Glomerular endothelial cell (primary cell): ENCODE results near the gene HSPA1B. TPM values are rescaled to one million over a fixed set of nuclear protein-coding genes. Genes with fewer than 3 reads are reported as not detected.

Source experiments
- DNase-seq: peaks from one replicate; pipeline ENCODE4 v3.0.0-alpha.2; 2011; ENCODE audit warnings: low read depth, low spot score; ENCODE audit errors: extremely low read depth
- total RNA-seq: library from RNA; depleted of rRNA; stranded (reverse); fragments of >200 nt; gene quantifications from 2 replicates; pipeline ENCODE4 v1.2.3, GENCODE V29; 2015

The HSPA1B gene
- total RNA-seq, 1 donor from 2014 or later = 76.3 TPM

DNA sequence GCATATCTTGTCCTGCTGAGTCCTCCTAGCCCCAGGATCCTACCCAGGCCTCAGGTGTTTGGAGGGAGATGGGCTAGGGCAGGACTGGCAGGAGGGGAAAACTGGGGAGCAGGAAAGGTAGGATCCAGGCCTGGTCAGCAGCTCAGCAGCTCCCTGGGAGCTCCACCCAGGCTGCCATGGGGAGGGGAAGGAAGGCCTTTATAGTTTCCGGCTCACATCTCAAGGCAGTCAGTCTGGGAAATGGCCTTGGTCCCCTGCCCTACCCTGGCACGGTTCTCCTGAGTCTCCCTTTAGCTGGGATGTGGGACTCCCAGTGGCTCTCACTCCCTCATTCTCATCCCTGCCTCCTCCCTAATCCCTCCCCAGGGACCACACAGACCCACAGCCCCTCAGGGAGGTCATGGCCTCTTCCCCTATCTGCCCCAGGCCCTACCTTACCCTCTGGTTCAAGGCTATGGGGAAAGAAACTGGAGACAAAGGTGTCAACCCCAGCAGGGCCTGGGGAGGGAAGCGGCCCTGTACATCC lies 49.6 kb downstream of the HSPA1B start:
- DNase-seq = no peak

- DNase-seq = no peak
Observed at GRCh38 chr6:31877651-31878161, 50.2 kb downstream of the HSPA1B start.

DNA sequence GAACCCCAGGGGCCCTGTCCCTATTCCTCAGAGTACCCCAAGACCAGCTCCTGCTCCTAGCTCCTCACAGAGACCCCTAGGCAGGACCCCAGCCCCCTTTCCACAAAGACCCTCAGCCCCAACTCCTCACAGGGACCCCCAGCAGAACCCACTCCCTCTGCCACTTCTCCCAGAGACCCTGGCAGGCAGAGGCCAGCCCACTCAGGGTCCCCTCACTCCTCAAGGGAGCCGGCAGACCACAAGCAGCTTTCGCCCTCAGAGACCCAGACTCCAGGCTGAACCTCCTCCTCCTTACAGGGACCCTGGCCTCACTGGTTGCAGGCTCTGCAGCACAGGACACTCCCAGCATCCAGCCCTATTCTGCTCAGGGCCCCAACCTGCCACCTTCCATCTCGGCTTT lies 50.7 kb downstream of the HSPA1B start:
- no peak for DNase-seq

DNA sequence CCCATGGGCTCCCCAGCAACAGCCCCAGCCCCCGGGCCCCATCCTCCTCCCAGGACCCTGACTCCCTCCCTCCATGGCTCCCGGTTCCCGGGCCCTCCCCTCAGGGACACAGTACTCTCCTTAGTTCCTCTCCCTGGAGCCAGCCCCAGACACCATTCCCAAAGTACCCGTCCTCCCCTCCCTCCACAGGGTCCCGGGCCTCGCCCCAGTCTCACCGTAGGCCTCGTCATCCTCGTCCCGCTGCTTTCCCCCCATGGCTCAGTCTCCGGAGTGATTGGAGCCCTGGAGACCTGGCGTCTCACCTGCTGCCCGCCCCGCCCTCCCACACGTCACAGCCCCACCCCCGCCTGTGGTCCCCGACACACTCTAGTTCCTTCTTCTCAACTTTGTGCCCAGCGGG lies 51.2 kb downstream of the HSPA1B start, which contains the start of gene SLC44A4:
TSS of gene SLC44A4 (minus strand) at position 272 of the 400 bp plus-strand sequence. CDS start at position 255, 17 bp downstream.
- no peak for DNase-seq

DNA sequence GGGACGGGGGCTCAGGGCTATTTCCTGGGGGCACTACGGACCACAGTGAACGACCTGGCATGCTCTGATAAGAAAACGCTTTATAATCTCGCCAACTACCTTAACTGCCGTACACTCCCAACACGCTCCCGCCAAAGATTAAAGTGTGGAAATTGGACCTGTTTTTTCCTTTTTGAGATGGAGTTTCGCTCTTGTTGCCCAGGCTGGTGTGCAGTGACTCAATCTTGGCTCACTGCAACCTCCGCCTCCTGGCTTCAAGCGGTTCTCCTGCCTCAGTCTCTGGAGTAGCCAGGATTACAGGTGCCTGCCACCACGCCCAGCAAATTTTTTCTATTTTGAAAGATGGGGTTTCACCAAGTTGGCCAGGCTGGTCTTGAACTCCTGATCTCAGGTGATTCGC lies 51.6 kb downstream of the HSPA1B start:
- no peak for DNase-seq

Other genes starting within 250 kb of the HSPA1B start
- gene LTB, start 245.3 kb upstream of the HSPA1B start, total RNA-seq = 16.5 and 41.8 TPM in 2 replicates
- gene LST1, start 241.5 kb upstream of the HSPA1B start, total RNA-seq = 0.87 and 0.99 TPM in 2 replicates
- gene NCR3, start 234.7 kb upstream of the HSPA1B start, total RNA-seq = not detected in 2 replicates
- gene AIF1, start 212.5 kb upstream of the HSPA1B start, total RNA-seq = not detected in 2 replicates
- 125 and 166 TPM in 2 replicates for gene PRRC2A, start 207.0 kb upstream of the HSPA1B start, total RNA-seq
- 259 and 375 TPM in 2 replicates for gene BAG6, start 175.1 kb upstream of the HSPA1B start, total RNA-seq
- not detected in 2 replicates for gene APOM, start 171.8 kb upstream of the HSPA1B start, total RNA-seq
- 19.1 and 19.6 TPM in 2 replicates for gene C6orf47, start 167.0 kb upstream of the HSPA1B start, total RNA-seq
- gene GPANK1, start 162.7 kb upstream of the HSPA1B start, total RNA-seq = 13.0 and 14.5 TPM in 2 replicates
- gene CSNK2B, start 161.7 kb upstream of the HSPA1B start, total RNA-seq = 292 and 314 TPM in 2 replicates
- 2.6 and 7.9 TPM in 2 replicates for gene LY6G5B, start 157.8 kb upstream of the HSPA1B start, total RNA-seq
- gene LY6G5C, start 146.7 kb upstream of the HSPA1B start, total RNA-seq = 3.7 and 4.1 TPM in 2 replicates
- gene ABHD16A, start 124.4 kb upstream of the HSPA1B start, total RNA-seq = 35.7 and 49.2 TPM in 2 replicates
- gene LY6G6F, start 120.9 kb upstream of the HSPA1B start, total RNA-seq = not detected in 2 replicates
- not detected in 2 replicates for gene LY6G6D, start 112.4 kb upstream of the HSPA1B start, total RNA-seq
- not detected in 2 replicates for gene LY6G6C, start 106.0 kb upstream of the HSPA1B start, total RNA-seq
- not detected in 2 replicates for gene MPIG6B, start 104.4 kb upstream of the HSPA1B start, total RNA-seq
- gene DDAH2, start 98.4 kb upstream of the HSPA1B start, total RNA-seq = 110 and 138 TPM in 2 replicates
- 541 and 655 TPM in 2 replicates for gene CLIC1, start 91.2 kb upstream of the HSPA1B start, total RNA-seq
- 3.7 and 18.7 TPM in 2 replicates for gene MSH5, start 87.7 kb upstream of the HSPA1B start, total RNA-seq
- 3.3 and 3.9 TPM in 2 replicates for gene SAPCD1, start 65.1 kb upstream of the HSPA1B start, total RNA-seq
- gene VWA7, start 50.4 kb upstream of the HSPA1B start, total RNA-seq = 0.34 and 0.58 TPM in 2 replicates
- 90.9 and 105 TPM in 2 replicates for gene VARS1, start 32.0 kb upstream of the HSPA1B start, total RNA-seq
- gene LSM2, start 20.8 kb upstream of the HSPA1B start, total RNA-seq = 45.3 and 74.3 TPM in 2 replicates
- 0.44 and 0.53 TPM in 2 replicates for gene HSPA1L, start 12.5 kb upstream of the HSPA1B start, total RNA-seq
- gene HSPA1A, start 12.2 kb upstream of the HSPA1B start, total RNA-seq = 140 and 161 TPM in 2 replicates
- 82.6 and 83.5 TPM in 2 replicates for gene NEU1, start 35.1 kb downstream of the HSPA1B start, total RNA-seq
- gene SLC44A4, start 51.3 kb downstream of the HSPA1B start, total RNA-seq = 0.05 and 1.7 TPM in 2 replicates
- 39.0 and 46.4 TPM in 2 replicates for gene EHMT2, start 70.0 kb downstream of the HSPA1B start, total RNA-seq
- 1.7 TPM in 2 replicates for gene ZBTB12, start 74.3 kb downstream of the HSPA1B start, total RNA-seq
- gene C2, start 100.0 kb downstream of the HSPA1B start, total RNA-seq = not detected in 2 replicates
- 0.53 and 2.3 TPM in 2 replicates for gene CFB, start 118.4 kb downstream of the HSPA1B start, total RNA-seq
- gene NELFE, start 131.2 kb downstream of the HSPA1B start, total RNA-seq = 101 and 117 TPM in 2 replicates
- gene SKIC2, start 131.4 kb downstream of the HSPA1B start, total RNA-seq = 42.1 and 46.3 TPM in 2 replicates
- 16.6 and 17.3 TPM in 2 replicates for gene DXO, start 144.4 kb downstream of the HSPA1B start, total RNA-seq
- 1.3 and 1.8 TPM in 2 replicates for gene C4A, start 154.3 kb downstream of the HSPA1B start, total RNA-seq
- gene C4B, start 187.1 kb downstream of the HSPA1B start, total RNA-seq = 1.1 and 1.3 TPM in 2 replicates
- not detected in 2 replicates for gene CYP21A2, start 210.7 kb downstream of the HSPA1B start, total RNA-seq